Erythroblast (primary cell): ENCODE data around the gene COL1A2.

Source experiments
- GATA1 ChIP-seq: IDR thresholded peaks from 2 replicates; pipeline ENCODE4 v1.6.1; 2011; ENCODE audit warnings: low read depth, mild to moderate bottlenecking, control low read depth, low read length, moderate library complexity
- POLR2A ChIP-seq: IDR thresholded peaks from 2 replicates; pipeline ENCODE4 v1.6.1; 2011; ENCODE audit warnings: mild to moderate bottlenecking, low read length

DNA sequence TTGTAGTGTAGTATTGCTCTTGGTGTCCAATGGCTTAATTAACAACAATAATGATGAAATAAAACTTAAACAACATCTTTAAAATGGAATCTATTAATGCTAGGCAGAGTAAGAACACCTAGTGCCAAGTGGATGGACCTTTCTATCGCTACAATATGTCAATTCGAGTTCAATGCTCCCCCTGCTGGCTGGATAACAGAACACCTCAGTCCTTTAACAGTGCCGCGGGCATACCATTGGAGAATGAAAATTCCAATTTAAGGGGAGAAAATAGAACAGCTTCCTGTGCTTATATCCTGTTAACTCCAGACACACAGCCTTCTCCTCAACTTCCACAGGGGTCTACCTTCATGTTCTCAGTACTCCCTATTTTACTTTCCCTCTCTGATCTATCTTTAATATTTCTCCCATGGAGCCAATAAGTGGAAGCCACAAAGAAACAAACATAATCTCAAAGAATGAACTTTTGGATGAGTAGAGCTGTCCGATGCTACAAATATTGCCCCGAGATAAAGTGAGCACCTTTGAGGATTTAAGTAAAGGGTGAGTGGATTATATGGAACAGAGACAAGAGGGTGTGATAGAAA, 41.4 kb downstream of the COL1A2 start:
- TF ChIP-seq POLR2A (no peak), GATA1 (no peak)
